ENCODE data around the gene OXSR1. TPM values are rescaled to one million over a fixed set of nuclear protein-coding genes. Genes with fewer than 3 reads are reported as not detected.
A peak's percentile ranks its signal among the peaks of the same experiment; 100 is the strongest.
"Not testable (repeated sequence)": the region's sequence is repeated elsewhere in the genome, so short reads cannot be mapped to it uniquely, and the experiment has no call there.

The OXSR1 gene
- total and polyA plus RNA-seq, 2 experiments from 2014 or later, result 16.0 to 41.1 TPM

DNA sequence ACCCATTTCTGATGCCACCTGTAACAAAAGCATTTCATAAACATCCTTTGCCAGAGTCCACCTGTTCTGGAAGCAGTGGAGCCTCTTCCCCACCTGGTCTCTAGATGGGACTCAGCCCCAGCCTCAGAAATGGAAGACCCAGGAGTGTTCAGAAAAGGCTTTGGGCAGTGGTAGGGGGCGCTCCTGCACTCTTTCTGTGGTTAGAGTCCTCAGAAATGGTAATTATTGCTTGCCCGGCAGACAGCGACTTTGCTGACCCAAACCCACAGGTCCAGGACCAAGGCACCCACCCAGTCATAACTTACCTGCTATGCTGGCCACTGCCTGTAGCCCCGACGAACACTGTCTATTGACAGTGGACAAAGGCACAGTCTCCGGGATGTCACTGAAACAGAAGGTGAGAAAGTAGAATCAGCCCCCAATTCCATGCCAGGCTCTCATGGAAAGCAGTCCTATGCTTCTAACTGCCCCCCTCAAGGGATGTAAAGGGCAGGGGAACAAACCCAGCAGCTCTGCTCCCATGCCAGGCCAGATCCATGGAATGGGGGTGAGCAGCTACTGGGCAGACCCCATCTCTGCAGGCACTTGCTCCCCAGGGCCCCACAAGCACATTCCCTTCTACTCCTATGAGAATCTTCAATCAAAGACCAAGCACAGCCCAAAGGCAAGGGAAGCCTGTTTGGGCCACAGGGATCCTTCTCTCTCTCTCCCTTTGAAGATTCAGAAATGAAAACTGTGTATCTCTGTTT lies 33.5 kb upstream of the OXSR1 start:
- peak; percentile 90 for DNase-seq (ENCODE audit: low spot score)
- H3K4me1 Mint-ChIP-seq, result peaks cover 9% of the 10 kb centered on the region
- TF ChIP-seq EZH2 (IDR thresholded peaks at IDR 0.05; ENCODE audit: low read depth, unreplicated experiment) (no peak), NANOG (IDR thresholded peaks at IDR 0.05; ENCODE audit: borderline replicate concordance) (no peak)
- TF ChIP-seq, protein P1, sequence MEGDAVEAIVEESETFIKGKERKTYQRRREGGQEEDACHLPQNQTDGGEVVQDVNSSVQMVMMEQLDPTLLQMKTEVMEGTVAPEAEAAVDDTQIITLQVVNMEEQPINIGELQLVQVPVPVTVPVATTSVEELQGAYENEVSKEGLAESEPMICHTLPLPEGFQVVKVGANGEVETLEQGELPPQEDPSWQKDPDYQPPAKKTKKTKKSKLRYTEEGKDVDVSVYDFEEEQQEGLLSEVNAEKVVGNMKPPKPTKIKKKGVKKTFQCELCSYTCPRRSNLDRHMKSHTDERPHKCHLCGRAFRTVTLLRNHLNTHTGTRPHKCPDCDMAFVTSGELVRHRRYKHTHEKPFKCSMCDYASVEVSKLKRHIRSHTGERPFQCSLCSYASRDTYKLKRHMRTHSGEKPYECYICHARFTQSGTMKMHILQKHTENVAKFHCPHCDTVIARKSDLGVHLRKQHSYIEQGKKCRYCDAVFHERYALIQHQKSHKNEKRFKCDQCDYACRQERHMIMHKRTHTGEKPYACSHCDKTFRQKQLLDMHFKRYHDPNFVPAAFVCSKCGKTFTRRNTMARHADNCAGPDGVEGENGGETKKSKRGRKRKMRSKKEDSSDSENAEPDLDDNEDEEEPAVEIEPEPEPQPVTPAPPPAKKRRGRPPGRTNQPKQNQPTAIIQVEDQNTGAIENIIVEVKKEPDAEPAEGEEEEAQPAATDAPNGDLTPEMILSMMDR (conservative IDR thresholded peaks at IDR 0.05; ENCODE audit: low read depth in 2 of 2), result peak; percentile 80 to 88
- Histone ChIP-seq H3K27me3 (ENCODE audit: insufficient read depth) (no peaks in the 10 kb centered on the region), H2AFZ (no peak overlapping the region), H3F3A (replicated peaks; ENCODE audit: low read depth) (0 out of 2 replicates have a peak, but pooled peaks cover 7% of the 10 kb centered on the region), H3K79me2 (replicated peaks; ENCODE audit: insufficient read depth) (peaks cover 15% of the 10 kb centered on the region), H3K9me2 (ENCODE audit: insufficient read depth) (no peaks in the 10 kb centered on the region), H4K20me1 (replicated peaks; ENCODE audit: insufficient read depth) (peaks cover 29% of the 10 kb centered on the region; the same call in 1 of the 2 replicates), H3K4me2 (no peak overlapping the region), H3K4me3 (no peak overlapping the region), H3K36me3 (ENCODE audit: insufficient read depth) (peaks cover 28% of the 10 kb centered on the region), H3K27ac (ENCODE audit: low read depth) (no peak overlapping the region), H3K4me1 (ENCODE audit: insufficient read depth) (peaks cover 11% of the 10 kb centered on the region)
- peaks cover 4% of the 10 kb centered on the region for H3K27me3 Mint-ChIP-seq (ENCODE audit: insufficient read depth, low read depth, poor library complexity)
- peaks cover 62% of the 10 kb centered on the region for H3K36me3 Mint-ChIP-seq (ENCODE audit: low read depth)
- H3K27ac Mint-ChIP-seq, result no peak overlapping the region
- H3K4me3 Mint-ChIP-seq, result no peak overlapping the region
- ATAC-seq, result peak; percentile 88
- no peaks in the 10 kb centered on the region for H3K9me3 Mint-ChIP-seq

DNA sequence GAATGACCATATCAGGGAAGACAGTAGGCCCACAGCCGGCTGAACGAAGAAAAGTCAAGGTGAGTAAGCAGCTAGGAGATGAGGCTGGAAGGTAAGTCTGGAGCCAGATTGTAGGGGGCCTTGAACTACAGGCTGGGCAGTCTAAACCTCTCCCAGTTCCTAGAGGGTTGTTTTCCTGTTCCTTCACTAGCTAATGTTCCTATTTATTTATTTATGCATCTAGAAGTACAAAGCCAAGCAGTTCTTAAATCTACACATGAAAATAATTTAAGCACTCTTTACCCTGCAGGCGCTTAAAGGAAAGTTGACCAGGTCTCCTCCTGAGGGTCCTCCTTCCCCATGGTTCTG lies 32.2 kb upstream of the OXSR1 start:
- Mint-ChIP-seq H3K27ac (no peak overlapping the region), H3K27me3 (ENCODE audit: insufficient read depth, low read depth, poor library complexity) (peaks cover 14% of the 10 kb centered on the region), H3K4me1 (peaks cover 11% of the 10 kb centered on the region), H3K9me3 (no peaks in the 10 kb centered on the region; the same call in 1 of the 3 replicates), H3K36me3 (ENCODE audit: low read depth) (peaks cover 49% of the 10 kb centered on the region), H3K4me3 (no peak overlapping the region)
- no peak for DNase-seq (ENCODE audit: low spot score)
- Histone ChIP-seq H3K79me2 (replicated peaks; ENCODE audit: insufficient read depth) (peaks cover 15% of the 10 kb centered on the region), H3K27me3 (ENCODE audit: insufficient read depth) (no peaks in the 10 kb centered on the region), H2AFZ (no peak overlapping the region), H3K4me2 (no peak overlapping the region), H3K9me2 (ENCODE audit: insufficient read depth) (no peaks in the 10 kb centered on the region), H3F3A (replicated peaks; ENCODE audit: low read depth) (peaks cover 15% of the 10 kb centered on the region), H4K20me1 (replicated peaks; ENCODE audit: insufficient read depth) (peaks cover 23% of the 10 kb centered on the region; the same call in 1 of the 2 replicates), H3K4me3 (no peak overlapping the region), H3K27ac (ENCODE audit: low read depth) (no peak overlapping the region), H3K36me3 (ENCODE audit: insufficient read depth) (peaks cover 26% of the 10 kb centered on the region), H3K4me1 (ENCODE audit: insufficient read depth) (peaks cover 16% of the 10 kb centered on the region)
- ATAC-seq, result no peak
- no peak for TF ChIP-seq ZNF114 (CRISPR knock-in tag; IDR thresholded peaks at IDR 0.05)

DNA sequence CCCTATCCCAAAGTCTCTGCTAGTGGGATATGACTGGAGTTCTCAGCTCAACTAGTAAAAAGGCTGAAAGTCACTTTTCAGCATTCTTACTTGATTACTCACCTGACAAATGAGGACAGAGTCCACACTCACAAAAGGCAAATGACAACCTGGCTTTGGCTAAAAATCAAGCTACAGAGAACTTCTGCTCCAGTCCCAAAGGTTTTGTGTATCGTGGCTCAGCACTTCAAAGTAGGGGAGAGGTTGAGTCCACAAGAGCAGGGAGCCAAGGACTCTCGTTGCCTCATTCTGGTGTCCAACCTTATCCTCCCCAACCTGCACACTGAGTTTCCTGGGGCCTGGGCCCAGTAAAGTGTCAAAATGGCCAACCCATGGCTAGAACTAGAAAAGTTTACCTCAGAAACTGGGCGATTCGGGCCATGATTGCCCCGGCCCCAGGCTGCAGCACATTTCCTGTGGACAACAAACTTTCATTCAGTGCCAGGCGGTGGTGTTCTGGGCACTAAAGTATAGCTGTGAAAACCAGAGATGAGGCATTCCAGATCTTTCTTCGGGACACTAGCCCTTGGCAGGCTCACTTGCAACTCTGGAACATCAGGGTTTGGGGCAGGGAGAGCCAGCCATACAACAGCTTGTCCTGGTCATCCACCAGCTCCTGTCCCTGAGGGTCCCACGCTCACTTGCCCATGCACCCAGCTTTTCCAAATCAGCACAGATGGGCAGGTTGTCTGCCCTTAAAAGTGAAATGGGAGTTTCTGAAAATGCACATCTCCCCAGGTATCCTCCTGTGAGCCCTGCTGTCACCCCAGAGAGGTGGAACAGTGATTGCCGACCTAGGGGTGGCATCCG lies 31.6 kb upstream of the OXSR1 start:
- H3K4me2 ChIP-seq, result no peak overlapping the region
- TF ChIP-seq EZH2phosphoT487 (IDR thresholded peaks at IDR 0.05; ENCODE audit: unreplicated experiment), result no peak
- TF ChIP-seq, protein P1 (conservative IDR thresholded peaks at IDR 0.05; ENCODE audit: low read depth in 2 of 2), result no peak
- H3K36me3 Mint-ChIP-seq (ENCODE audit: low read depth), result peaks cover 48% of the 10 kb centered on the region
- H3K4me3 Mint-ChIP-seq, result no peak overlapping the region
- no peak overlapping the region for H2AFZ ChIP-seq
- ATAC-seq, result no peak
- H3K36me3 ChIP-seq (ENCODE audit: insufficient read depth), result peaks cover 22% of the 10 kb centered on the region
- H3K27ac Mint-ChIP-seq, result no peak overlapping the region
- no peaks in the 10 kb centered on the region; the same call in 1 of the 3 replicates for H3K9me3 Mint-ChIP-seq
- H3K27me3 Mint-ChIP-seq (ENCODE audit: insufficient read depth, low read depth, poor library complexity), result peaks cover 14% of the 10 kb centered on the region
- peaks cover 23% of the 10 kb centered on the region; the same call in 1 of the 2 replicates for H4K20me1 ChIP-seq (replicated peaks; ENCODE audit: insufficient read depth)
- H3K4me1 ChIP-seq (ENCODE audit: insufficient read depth), result peaks cover 16% of the 10 kb centered on the region
- H3K27me3 ChIP-seq (ENCODE audit: insufficient read depth), result no peaks in the 10 kb centered on the region
- peaks cover 15% of the 10 kb centered on the region for H3F3A ChIP-seq (replicated peaks; ENCODE audit: low read depth)
- DNase-seq (ENCODE audit: low spot score), result no peak
- peaks cover 15% of the 10 kb centered on the region for H3K79me2 ChIP-seq (replicated peaks; ENCODE audit: insufficient read depth)
- H3K4me1 Mint-ChIP-seq, result peaks cover 12% of the 10 kb centered on the region
- H3K27ac ChIP-seq (ENCODE audit: low read depth), result no peak overlapping the region
- H3K4me3 ChIP-seq, result no peak overlapping the region
- no peaks in the 10 kb centered on the region for H3K9me2 ChIP-seq (ENCODE audit: insufficient read depth)

DNA sequence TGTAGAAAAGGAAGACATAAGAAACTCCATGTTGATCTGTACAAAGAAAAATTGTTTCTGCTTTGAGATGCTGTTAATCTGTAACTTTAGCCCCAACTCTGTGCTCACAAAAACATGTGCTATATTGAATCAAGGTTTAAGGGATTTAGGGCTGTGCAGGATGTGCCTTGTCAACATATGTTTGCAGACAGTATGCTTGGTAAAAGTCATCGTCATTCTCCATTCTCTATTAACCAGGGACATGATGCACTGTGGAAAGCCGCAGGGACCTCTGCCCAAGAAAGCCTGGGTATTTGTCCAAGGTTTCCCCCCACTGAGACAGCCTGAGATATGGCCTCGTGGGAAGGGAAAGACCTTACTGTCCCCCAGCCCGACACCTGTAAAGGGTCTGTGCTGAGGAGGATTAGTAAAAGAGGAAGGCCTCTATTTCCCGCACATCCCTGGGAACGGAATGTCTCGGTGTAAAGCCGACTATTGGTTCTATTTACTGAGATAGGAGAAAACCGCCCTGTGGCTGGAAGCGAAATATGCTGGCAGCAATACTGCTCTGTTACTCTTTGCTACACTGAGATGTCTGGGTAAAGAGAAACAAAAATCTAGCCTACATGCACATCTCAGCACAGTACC lies 30.7 kb upstream of the OXSR1 start:
- Histone ChIP-seq H3K79me2 (replicated peaks; ENCODE audit: insufficient read depth) (peaks cover 21% of the 10 kb centered on the region), H3F3A (replicated peaks; ENCODE audit: low read depth) (peaks cover 15% of the 10 kb centered on the region), H3K4me3 (peak overlapping the region; percentile 97; the same call in 1 of the 2 replicates), H4K20me1 (replicated peaks; ENCODE audit: insufficient read depth) (peaks cover 23% of the 10 kb centered on the region; the same call in 1 of the 2 replicates), H3K4me1 (ENCODE audit: insufficient read depth) (peaks cover 23% of the 10 kb centered on the region), H3K36me3 (ENCODE audit: insufficient read depth) (peaks cover 14% of the 10 kb centered on the region)
- not testable (repeated sequence) for ATAC-seq; H2AFZ ChIP-seq; DNase-seq (ENCODE audit: low spot score); H3K27ac ChIP-seq (ENCODE audit: low read depth); H3K4me3 Mint-ChIP-seq; H3K4me2 ChIP-seq; H3K9me2 ChIP-seq (ENCODE audit: insufficient read depth); H3K27ac Mint-ChIP-seq; H3K27me3 ChIP-seq (ENCODE audit: insufficient read depth); H3K9me3 Mint-ChIP-seq
- Mint-ChIP-seq H3K27me3 (ENCODE audit: insufficient read depth, low read depth, poor library complexity) (peaks cover 20% of the 10 kb centered on the region), H3K36me3 (ENCODE audit: low read depth) (peaks cover 41% of the 10 kb centered on the region), H3K4me1 (peaks cover 18% of the 10 kb centered on the region)
